Omental fat pad (tissue), 4 donors: Measurements from ENCODE around the gene CPXM2. TPM values are rescaled to one million over a fixed set of nuclear protein-coding genes. Genes with fewer than 3 reads are reported as not detected.

Experiments used
- ATAC-seq: fragments of 150-250 bp; one replicate; pipeline ENCODE4 v1.9.1; 2016; ENCODE audit warnings: mild to moderate bottlenecking, moderate library complexity; ENCODE audit not compliant: low FRiP score
- DNase-seq: peaks from one replicate; pipeline ENCODE4 v3.0.0-alpha.2; 2019; ENCODE audit warnings: low spot score
- CTCF ChIP-seq, 3 donors: fragments of 450-650 bp; IDR thresholded peaks; one replicate each; pipeline ENCODE4 v1.5.1; 2016 to 2017; ENCODE audit warnings: antibody characterized with exemption in 3 of 3, mild to moderate bottlenecking in 3 of 3, moderate library complexity in 2 of 3
- total RNA-seq, 4 donors: library from RNA; depleted of rRNA; stranded (reverse); fragments of >200 nt; gene quantifications; one replicate each; pipeline ENCODE4 v1.1.0, GENCODE V29; 2016

CPXM2 gene
- total RNA-seq, 4 donors from 2014 or later = 7.3 to 19.2 (median 16.6) TPM

GRCh38 chr10:123860856-123861255 is 30.8 kb downstream of the CPXM2 start:
- DNase-seq (no peak), ATAC-seq (no peak)
- TF ChIP-seq CTCF (IDR thresholded peaks at IDR 0.05) = no peak

GRCh38 chr10:123860209-123860608 is 31.4 kb downstream of the CPXM2 start:
- no peak for DNase-seq
- no peak for TF ChIP-seq CTCF (IDR thresholded peaks at IDR 0.05)
- no peak for ATAC-seq

- TF ChIP-seq CTCF (IDR thresholded peaks at IDR 0.05) = no peak
- no peak for DNase-seq
- no peak for ATAC-seq
These were observed 32.0 kb downstream of the CPXM2 start for GRCh38 chr10:123859653-123860050.

- no peak for ATAC-seq
- no peak for TF ChIP-seq CTCF (IDR thresholded peaks at IDR 0.05)
- DNase-seq = no peak
These were observed 32.5 kb downstream of the CPXM2 start for GRCh38 chr10:123858907-123859652.

- DNase-seq = no peak
- TF ChIP-seq CTCF (IDR thresholded peaks at IDR 0.05) = no peak
- ATAC-seq = no peak
These were observed 33.4 kb downstream of the CPXM2 start for GRCh38 chr10:123858077-123858681.

- ATAC-seq = no peak
- no peak for DNase-seq
- TF ChIP-seq CTCF (IDR thresholded peaks at IDR 0.05) = no peak
These were observed 34.0 kb downstream of the CPXM2 start for GRCh38 chr10:123857616-123858015.
